ENCODE results near the gene PIK3IP1.
"Not testable (repeated sequence)": the region's sequence is repeated elsewhere in the genome, so short reads cannot be mapped to it uniquely, and the experiment has no call there.

Gene PIK3IP1

GRCh38 chr22:31241936-31242335, 50.4 kb downstream of the PIK3IP1 start:
- H3K36me3 ChIP-seq: peaks cover 27% of the 10 kb centered on the region
- H3K27ac ChIP-seq: no peak overlapping the region
- H3K27me3 ChIP-seq (ENCODE audit: insufficient read depth, low read depth, severe bottlenecking): no peaks in the 10 kb centered on the region
- no peak for TF ChIP-seq CTCF (IDR thresholded peaks at IDR 0.05; ENCODE audit: low read depth, low read length)
- DNase-seq: no peak
- H3K9me3 ChIP-seq (ENCODE audit: severe bottlenecking): no peaks in the 10 kb centered on the region
- H3K4me3 ChIP-seq (ENCODE audit: low read depth, low read length): no peak overlapping the region

DNA sequence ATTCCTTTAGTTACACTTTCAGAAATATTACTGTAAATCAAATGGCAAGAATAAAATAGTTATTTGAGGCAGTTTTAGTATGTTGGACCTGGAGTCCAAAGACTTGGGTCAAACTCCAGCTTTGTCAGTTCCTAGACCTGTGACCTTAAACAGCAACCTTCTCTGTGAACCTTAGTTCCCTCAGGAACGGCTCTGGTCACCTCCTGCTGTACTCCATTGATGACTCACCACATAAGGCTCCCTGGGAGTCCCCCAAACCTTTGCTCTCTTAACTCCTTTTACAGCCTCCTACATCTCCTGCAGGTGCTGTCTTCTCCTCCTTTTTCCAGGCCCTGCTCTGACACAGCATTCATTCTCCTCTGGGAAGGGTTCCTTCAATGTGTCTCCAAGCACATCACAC, 51.1 kb downstream of the PIK3IP1 start:
- Histone ChIP-seq H3K36me3 (peaks cover 27% of the 10 kb centered on the region), H3K27ac (no peak overlapping the region), H3K27me3 (ENCODE audit: insufficient read depth, low read depth, severe bottlenecking) (no peaks in the 10 kb centered on the region), H3K4me3 (ENCODE audit: low read depth, low read length) (no peak overlapping the region), H3K9me3 (ENCODE audit: severe bottlenecking) (no peaks in the 10 kb centered on the region)
- DNase-seq: no peak
- TF ChIP-seq CTCF (IDR thresholded peaks at IDR 0.05; ENCODE audit: low read depth, low read length): no peak

GRCh38 chr22:31239771-31240370, 52.4 kb downstream of the PIK3IP1 start:
- Histone ChIP-seq H3K4me3 (ENCODE audit: low read depth, low read length) (no peak overlapping the region), H3K27me3 (ENCODE audit: insufficient read depth, low read depth, severe bottlenecking) (no peaks in the 10 kb centered on the region), H3K27ac (no peak overlapping the region), H3K36me3 (peaks cover 37% of the 10 kb centered on the region), H3K9me3 (ENCODE audit: severe bottlenecking) (no peaks in the 10 kb centered on the region)
- DNase-seq: no peak
- no peak for TF ChIP-seq CTCF (IDR thresholded peaks at IDR 0.05; ENCODE audit: low read depth, low read length)

DNA sequence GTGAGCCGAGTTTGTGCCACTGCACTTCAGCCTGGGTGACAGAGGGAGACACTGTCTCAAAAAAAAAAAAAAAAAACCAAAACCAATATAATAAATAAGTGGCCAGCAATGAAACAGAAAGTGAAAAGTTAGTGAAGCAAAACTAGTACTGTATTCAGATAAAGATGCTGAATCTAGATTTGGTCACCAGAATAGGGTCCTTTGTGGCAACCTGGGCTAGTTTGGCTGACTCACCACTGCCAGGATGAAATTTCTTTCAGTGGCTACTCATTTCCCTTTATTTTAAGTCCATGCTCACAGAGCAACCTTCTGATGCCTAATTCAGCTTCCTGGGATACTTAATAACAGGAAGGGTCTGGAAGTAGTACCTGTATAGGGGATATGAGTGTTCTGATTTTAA, 54.2 kb downstream of the PIK3IP1 start:
- H3K4me3 ChIP-seq (ENCODE audit: low read depth, low read length): no peak overlapping the region

DNA sequence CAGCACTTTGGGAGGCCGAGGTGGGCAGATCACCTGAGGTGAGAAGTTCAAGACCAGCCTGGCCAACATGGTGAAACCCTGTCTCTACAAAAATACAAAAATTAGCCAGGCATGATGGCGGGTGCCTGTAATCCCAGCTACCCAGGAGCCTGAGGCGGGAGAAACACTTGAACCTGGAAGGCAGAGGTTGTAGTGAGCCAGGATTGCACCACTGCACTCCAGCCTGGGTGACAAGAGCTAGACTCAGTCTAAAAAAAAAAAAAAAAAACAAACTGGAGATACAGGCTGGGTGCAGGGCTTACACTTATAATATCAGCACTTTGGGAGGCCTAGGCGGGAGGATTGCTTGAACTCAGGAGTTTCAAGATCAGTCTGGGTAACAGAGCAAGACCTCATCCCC, 56.2 kb downstream of the PIK3IP1 start:
- not testable (repeated sequence) for H3K27ac ChIP-seq; H3K9me3 ChIP-seq (ENCODE audit: severe bottlenecking); DNase-seq; H3K27me3 ChIP-seq (ENCODE audit: insufficient read depth, low read depth, severe bottlenecking); H3K4me3 ChIP-seq (ENCODE audit: low read depth, low read length)
- peaks cover 41% of the 10 kb centered on the region for H3K36me3 ChIP-seq

More for the DNA sequence above, 54.2 kb downstream of the PIK3IP1 start:
- Histone ChIP-seq H3K27ac (no peak overlapping the region), H3K36me3 (peaks cover 45% of the 10 kb centered on the region), H3K27me3 (ENCODE audit: insufficient read depth, low read depth, severe bottlenecking) (no peaks in the 10 kb centered on the region), H3K9me3 (ENCODE audit: severe bottlenecking) (no peaks in the 10 kb centered on the region)
- no peak for TF ChIP-seq CTCF (IDR thresholded peaks at IDR 0.05; ENCODE audit: low read depth, low read length)
- no peak for DNase-seq

DNA sequence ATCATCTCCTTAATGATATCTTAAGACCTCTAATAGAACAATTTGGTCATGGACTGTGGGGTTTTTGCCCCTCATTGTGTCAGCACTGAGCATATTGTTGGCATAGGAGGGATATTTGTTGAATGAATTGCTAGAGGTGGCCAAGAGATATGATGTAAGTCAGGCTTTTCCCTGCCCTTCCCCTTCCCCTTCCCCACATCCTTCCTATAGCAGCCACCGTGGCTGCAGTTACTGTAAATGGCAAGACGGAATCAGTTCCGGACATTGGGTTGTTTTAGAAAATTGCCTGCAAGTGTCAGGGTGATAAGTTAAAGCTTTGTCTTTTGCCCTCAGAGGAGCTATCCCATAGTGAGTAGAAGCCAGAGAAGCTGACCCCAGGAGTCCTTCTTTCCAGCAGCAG, 57.2 kb downstream of the PIK3IP1 start:
- H3K4me3 ChIP-seq (ENCODE audit: low read depth, low read length): no peak overlapping the region
- H3K36me3 ChIP-seq: peaks cover 38% of the 10 kb centered on the region
- TF ChIP-seq CTCF (IDR thresholded peaks at IDR 0.05; ENCODE audit: low read depth, low read length): no peak
- DNase-seq: no peak
- H3K27ac ChIP-seq: no peak overlapping the region
- H3K27me3 ChIP-seq (ENCODE audit: insufficient read depth, low read depth, severe bottlenecking): no peaks in the 10 kb centered on the region
- H3K9me3 ChIP-seq (ENCODE audit: severe bottlenecking): no peaks in the 10 kb centered on the region

All from WERI-Rb-1 (cell line).